ENCODE results near the gene POPDC3. TPM values are rescaled to one million over a fixed set of nuclear protein-coding genes. Genes with fewer than 3 reads are reported as not detected.

POPDC3 gene
- total RNA-seq, 4 donors from 2014 or later: 0.46 to 3.0 TPM; not detected in 2

DNA sequence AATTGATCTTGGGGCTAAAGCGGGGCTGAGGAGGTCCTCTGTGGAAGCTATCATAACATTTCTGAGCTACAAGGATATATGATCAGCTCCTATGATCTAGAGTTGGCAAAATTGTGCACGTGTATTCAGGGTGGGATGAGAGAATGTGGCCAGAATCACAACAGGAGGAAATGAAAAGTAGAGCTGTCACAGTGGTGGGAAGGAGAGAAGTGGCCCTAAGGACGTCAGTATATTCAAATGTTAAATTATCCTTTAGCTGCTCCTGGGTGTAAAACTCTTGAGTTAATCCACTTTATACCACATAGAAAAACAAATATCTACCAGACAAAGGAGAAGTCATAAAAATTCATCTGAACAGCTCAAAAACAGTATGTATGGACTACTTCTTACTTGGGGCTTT, 14.8 kb upstream of the POPDC3 start:
- ATAC-seq (ENCODE audit: low FRiP score): no peak
- DNase-seq (ENCODE audit: low spot score): no peak
- TF ChIP-seq, protein P1, sequence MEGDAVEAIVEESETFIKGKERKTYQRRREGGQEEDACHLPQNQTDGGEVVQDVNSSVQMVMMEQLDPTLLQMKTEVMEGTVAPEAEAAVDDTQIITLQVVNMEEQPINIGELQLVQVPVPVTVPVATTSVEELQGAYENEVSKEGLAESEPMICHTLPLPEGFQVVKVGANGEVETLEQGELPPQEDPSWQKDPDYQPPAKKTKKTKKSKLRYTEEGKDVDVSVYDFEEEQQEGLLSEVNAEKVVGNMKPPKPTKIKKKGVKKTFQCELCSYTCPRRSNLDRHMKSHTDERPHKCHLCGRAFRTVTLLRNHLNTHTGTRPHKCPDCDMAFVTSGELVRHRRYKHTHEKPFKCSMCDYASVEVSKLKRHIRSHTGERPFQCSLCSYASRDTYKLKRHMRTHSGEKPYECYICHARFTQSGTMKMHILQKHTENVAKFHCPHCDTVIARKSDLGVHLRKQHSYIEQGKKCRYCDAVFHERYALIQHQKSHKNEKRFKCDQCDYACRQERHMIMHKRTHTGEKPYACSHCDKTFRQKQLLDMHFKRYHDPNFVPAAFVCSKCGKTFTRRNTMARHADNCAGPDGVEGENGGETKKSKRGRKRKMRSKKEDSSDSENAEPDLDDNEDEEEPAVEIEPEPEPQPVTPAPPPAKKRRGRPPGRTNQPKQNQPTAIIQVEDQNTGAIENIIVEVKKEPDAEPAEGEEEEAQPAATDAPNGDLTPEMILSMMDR (IDR thresholded peaks at IDR 0.05): no peak

DNA sequence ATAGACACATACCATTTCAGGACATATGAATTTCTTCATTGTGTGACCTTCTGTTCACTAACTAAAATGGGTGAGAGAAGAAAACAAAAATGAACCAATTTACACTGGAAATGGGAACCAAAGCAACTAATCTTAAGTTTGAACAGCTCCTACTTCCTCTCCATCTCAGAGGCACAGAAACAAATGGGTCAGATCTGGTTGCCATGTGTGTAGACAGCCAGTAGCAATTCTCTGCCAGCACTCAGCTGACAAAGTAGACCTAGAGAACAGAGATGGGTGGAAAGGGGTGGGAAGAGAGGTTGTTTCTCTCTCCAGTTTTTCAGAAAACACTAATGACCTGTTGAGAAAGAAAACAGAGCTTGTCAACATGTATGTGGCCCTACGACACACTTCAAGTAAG, 14.3 kb upstream of the POPDC3 start:
- no peak for DNase-seq (ENCODE audit: low spot score)
- TF ChIP-seq, protein P1 (IDR thresholded peaks at IDR 0.05): no peak
- no peak for ATAC-seq (ENCODE audit: low FRiP score)

DNA sequence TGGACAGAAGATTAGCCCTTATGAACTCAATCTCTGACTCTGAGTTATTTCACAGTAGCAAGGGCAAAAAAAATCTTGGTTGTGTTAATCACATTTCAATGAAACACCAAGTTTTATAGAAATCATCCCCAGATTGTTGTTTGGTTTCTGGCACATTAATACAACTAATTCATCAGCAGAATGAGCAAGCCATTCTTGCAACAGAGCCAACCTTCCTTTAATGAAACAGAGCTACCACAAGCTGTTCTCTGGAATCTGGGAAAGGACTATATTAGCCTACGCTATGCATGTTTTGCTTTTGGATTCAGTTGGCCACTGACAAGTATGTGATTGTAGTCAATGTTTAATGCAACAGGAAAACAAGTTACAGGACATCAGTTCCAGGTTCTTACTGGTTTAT, 13.8 kb upstream of the POPDC3 start:
- DNase-seq (ENCODE audit: low spot score) (no peak), ATAC-seq (ENCODE audit: low FRiP score) (no peak)
- TF ChIP-seq, protein P1 (IDR thresholded peaks at IDR 0.05): no peak

DNA sequence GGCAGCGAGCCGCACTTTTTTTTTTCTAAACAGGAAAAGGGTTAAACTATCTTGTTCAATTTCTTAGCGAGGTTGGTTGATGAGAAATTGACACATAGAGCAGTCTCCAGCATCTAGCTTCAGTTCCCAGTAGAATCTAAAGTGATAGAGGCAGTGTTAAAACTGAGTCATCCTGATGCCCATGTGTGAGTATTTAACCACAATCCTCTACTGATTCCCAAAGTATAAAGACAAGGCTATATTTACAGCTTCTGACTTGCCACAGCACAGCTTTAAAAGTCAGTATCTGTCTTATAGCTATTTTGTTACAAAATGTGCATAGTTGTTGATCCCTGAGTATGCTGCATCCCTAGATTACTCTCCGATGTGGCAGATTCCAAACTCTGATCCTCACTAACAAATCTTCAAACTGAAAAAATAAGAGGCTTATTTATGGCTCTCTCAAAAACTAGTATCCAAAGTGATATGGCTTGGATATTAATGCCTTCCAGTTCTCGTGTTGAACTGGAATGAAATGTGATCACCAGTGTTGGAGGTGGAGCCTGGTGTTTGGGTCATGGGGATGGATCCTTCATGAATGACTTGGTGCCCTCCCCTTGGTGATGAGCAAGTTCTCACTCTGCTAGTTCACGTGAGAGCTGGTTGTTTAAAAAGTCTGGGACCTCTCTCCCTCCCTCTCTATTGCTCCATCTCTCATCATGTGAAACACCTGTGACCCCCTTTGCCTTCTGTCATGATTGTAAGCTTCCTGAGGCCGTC, 13.1 kb upstream of the POPDC3 start:
- TF ChIP-seq, protein P1 (IDR thresholded peaks at IDR 0.05): no peak
- DNase-seq (ENCODE audit: low spot score): no peak

DNA sequence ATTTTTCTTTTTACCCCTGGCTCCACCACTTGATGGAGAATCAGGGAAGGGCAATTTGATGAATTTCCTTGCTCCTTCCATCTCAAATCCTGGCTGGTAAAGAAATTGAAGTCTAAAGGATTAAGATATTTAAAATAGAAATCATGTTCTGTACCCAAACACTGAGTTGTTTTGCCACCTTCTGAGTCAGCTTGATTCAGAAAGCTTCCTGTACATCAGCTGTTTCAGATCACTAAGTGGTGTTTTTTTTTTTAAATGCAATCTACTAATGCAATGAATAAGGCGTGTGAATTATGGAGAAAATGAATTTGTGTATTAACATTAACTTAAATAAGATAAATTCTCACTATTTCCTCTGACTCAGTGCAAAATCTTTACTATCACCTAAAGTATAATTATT, 11.5 kb upstream of the POPDC3 start:
- TF ChIP-seq, protein P1 (IDR thresholded peaks at IDR 0.05): no peak
- ATAC-seq (ENCODE audit: low FRiP score) (no peak), DNase-seq (ENCODE audit: low spot score) (no peak)

More for the DNA sequence above, 13.1 kb upstream of the POPDC3 start:
- ATAC-seq (ENCODE audit: low FRiP score): no peak

DNA sequence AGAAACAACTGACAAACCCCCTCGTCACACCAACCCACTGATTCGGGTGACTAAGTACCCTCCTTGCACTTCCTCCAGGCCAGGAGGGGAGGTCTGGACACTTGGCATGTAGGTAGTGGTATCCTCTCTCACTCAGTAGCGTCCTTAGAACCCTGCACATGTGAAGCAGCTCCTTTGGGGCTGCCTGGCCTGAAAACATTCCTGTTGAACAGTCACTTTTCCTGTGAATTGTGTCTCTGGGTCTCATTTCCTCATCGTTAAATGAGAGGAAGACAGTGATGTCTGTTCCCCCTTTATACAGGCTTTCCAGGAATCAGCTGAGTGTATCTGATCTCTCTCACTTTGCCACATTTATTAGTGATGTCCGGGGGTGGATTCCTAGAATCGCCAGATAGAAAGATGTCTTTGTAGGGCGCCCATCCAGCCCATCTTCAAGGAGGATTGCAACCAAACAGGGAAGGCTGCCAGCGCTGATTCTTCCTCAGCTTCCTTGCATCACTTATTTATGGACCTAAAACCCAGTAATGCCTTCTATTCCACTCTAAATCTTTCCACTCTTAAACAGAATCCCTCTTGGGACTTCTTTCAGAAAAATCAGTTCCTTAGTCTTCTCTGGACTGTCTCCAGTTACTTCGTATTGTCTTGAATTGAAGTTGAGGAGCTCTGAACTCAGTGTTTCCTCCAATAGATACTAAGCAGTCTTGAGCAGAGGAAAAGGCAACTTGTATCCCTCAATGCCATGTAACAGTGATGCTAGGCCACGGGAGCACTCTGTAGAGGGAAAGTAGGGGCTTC, 9.4 kb upstream of the POPDC3 start:
- DNase-seq (ENCODE audit: low spot score) (no peak), ATAC-seq (ENCODE audit: low FRiP score) (no peak)
- TF ChIP-seq, protein P1 (IDR thresholded peaks at IDR 0.05): no peak
